Putamen (tissue), 1 donor: Measurements from ENCODE around the gene ZYX.

Experiments used
- DNase-seq: peaks from one replicate; pipeline ENCODE4 v3.0.0-alpha.2; 2016; ENCODE audit warnings: low spot score

ZYX gene

DNA sequence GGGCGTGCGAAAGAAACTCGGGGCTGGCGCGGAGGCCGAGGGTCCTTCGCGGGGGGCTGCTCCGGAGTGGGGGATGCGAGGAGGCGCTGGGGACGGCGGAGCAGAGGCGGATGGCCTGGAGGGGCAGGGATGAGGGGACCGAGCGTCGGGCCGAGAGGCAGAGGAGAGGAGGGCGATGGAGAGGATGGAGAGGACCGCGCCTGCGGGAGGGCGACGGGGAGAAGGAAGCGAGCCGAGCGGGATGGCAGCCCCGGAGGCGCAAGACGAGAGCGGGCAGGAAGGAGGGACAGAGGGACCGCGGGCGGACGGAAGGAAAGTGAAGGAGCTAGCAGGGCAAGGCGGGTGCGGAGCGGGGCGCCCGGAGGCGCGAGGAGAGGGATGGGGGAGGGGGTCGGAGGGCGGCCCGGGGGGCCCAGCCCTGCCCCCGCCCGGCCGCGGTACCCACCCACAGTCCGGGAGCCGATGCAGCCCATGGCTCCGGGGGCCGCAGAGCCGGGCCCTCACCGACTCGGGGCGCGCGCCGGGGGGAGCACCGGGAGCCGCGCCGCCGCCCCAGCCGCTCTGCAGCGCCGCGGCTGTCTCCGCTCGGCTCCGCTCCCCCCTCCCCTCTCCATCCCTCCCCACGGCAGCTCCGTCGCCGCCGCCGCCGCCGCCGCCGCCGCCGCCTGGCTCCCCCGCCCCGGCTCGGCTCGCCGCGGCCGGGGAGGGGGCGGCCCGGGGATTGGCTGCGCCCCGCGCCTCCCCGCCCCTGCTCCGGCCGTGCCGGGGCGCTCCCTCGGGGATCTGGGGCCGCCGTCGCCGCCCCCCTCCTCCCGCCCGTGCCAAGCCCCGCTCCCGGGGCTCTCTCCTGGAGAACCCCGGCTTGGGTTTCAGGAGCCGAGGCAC lies 18.8 kb upstream of the ZYX start, which contains the start of gene FAM131B:
Gene FAM131B (minus strand): TSS at position 583 of the 885 bp plus-strand sequence. CDS start 110 bp downstream, at position 473.
- DNase-seq = peak; percentile 69

DNA sequence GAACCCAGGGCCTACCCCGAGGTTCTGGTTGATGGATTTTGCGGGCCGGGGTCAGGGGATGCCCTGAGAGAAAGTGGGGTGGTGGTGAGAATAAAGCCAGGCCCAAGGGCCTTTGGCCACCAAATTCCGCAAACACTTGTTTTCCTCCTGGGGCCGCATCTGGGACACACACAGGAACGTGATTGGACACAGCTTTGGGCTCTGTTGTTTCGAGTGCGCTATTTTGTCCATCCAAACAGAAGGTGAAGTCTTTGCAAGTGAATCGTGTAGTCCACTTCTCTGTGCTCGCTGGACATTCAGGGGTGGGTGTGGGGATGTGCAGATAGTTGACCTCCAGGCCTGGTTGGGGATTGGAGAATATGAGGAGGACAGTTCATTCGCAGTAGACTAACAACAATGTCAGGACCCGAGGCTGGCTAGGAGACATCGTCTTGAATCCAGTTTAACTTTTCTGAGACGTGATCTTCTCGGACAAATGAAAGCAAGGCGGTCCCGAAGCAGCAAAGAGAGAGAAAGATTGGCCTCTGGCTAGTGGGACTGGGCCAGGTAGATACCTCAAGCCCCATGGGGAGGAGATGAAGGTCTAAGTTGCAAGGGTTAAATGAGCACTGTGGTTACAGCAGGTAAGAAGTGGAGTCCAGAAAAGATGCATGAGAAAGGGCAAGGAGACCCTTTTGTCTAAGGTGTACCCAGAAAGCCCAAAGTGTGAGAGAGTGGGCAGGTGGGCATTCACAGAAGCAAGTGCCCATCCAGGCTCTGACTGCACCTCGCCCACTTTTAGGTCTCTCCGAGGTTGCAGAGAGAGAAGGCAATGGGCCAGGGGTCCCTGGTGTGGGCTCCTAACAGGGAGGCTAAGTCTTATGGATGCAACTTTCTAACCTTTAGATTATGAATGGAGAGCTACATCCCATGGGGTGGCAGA lies 17.9 kb upstream of the ZYX start:
- no peak for DNase-seq

DNA sequence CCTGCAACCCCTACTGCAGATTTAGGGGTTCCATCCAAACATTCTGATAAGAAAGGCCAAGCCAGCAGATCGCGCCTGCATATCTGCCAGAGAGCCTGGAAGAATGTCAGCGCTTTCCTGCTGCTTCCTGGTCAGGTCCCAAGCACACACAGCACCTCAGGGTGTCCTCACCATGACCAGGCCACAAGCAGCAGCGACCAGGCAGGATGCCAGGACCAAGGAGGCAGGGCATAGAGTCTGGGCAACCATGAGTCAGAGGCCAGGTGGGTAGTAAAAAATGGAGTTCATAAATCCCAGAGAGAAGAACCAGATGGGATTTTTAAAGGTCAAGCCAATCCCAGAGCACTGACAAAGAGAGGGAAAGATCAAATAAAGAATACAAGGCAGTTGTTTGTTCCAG lies 13.2 kb upstream of the ZYX start:
- no peak for DNase-seq

DNA sequence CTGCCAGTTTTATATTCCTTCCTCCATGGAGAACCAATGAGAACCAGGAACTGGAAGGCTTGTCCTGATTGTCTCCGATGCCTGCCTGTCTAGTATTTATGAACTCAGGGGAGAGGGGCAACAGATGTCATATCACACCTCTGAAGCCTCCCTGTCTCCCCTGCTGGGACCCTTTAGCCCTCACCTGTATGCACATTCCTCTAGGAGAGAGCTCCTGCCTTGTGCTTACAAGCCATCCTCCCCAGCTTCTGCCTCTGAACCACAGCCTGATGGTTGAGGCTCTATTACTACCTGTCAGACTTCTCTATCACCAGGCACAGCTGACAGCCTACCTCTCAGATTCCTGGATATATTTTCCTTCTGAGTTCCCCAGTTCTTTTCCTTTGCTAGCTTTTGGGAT lies 12.8 kb upstream of the ZYX start:
- no peak for DNase-seq

DNA sequence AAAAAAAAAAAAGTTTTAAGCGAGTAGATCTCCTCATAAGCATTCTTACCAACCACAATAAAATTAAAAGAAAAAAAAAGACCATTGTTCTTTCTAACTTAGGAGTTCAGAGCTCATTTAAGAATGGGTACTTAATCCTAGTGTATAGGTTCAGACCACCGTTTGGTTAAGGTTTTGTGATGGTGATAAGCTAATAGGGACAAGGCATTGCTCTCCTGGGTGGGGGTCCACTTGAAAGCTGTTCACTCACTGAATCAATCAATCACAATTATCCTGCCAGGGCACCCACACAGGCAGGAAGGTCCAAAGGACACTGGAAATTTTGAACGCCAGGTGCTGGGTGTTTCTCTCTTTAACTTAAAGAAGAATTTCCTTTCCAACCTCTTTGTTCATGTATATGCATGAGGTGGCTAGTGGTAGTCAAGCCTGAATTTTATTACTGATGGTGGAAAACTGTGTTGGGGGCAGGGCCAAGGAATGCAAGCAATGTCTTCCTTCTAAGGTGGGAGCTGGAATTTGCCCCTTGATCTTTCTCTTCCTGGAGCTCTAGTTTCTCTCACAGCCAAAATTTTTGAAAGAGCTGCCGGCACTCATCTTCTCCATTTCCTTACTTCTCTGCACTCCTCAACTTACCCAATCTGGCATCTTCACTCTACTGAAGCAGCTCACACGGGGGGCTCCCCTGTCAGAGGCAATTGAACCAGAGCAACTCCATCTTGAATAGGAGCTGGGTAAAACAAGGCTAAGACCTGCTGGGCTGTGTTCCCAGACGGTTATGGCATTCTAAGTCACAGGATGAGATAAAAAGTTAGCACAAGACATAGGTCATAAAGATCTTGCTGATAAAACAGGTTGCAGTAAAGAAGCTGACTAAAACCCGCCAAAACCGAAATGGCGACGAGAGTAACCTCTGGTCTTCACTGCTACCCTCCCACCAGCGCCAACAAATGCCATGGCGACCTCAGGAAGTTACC lies 11.2 kb upstream of the ZYX start:
- no peak for DNase-seq

GRCh38 chr7:143372070-143372469 lies 9.1 kb upstream of the ZYX start:
- DNase-seq = peak; percentile 90

- no peak for DNase-seq
These were observed 7.8 kb upstream of the ZYX start for GRCh38 chr7:143373255-143373794.

GRCh38 chr7:143374561-143374960 lies 6.6 kb upstream of the ZYX start:
- DNase-seq = no peak

DNA sequence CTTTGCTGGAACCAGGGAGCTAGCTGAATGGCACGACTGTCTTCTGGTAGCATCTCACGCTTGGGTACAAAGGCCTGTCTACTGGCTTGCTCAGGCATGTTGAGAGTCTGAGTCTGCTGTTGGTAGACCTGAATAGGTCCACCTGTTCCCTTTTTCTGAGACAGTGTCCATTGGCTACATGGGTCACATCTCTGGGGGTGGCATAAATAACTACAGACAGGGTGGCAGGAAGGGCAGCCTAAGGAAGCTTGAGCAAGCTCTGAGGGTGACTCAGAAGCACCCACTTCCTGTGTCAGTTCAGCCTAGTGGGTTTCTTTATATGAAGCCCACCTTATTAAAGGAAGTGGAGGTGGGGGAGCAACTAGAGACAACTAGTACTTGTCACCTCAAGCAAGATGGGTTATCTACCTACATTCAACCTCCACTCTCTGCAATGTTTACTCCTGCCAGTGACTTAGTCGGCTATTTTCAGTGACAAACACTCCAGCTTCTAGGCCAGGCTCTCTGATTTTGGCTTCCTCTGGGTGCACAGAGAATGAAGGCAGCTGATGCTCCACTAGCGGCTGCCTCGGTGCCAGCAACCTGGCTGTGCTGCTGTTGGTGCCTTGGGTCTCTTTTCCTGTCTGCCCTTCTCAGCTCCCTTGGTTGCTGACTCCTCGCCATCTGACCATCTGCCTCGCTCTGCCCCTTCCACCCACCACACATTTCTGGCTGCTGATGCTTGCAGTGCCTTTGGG lies 5.7 kb upstream of the ZYX start:
- DNase-seq = no peak

- no peak for DNase-seq
These were observed 4.7 kb upstream of the ZYX start for GRCh38 chr7:143376396-143376795.

DNA sequence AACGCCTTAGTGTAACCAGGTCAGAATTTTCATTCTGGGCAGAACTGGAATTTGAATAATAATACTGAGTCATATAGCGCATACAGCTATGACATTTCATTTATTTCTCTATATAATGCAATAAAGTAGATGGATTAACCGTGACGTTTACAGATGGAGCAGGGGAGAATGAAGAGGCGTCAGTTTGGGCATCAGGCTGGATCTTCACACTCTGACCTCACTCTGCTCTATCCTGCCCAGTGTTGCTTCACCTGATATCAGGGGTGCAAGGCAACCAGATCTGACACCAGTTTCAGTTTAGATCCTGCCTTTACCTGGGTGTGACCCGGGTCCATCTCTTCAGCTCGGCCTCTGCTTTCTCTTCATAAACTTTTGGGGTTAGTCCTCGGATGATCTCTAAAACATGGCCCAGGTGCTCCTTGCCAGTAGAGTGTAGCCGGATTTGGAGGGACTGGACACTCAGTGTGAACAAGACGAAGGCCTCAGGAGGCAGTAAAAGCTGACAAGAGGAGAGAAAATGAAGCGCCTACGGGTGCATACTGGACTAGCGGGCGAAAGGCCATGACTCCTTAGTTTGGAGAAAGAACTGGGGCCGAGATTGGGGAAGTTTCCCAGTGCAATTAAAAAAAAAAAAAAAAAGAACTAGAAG lies 1.4 kb upstream of the ZYX start:
- no peak for DNase-seq

GRCh38 chr7:143380260-143380645 lies 892 bp upstream of the ZYX start:
- DNase-seq = peak; percentile 82

- DNase-seq = peak; percentile 53
These were observed 431 bp downstream of the ZYX start for GRCh38 chr7:143381427-143382125.

DNA sequence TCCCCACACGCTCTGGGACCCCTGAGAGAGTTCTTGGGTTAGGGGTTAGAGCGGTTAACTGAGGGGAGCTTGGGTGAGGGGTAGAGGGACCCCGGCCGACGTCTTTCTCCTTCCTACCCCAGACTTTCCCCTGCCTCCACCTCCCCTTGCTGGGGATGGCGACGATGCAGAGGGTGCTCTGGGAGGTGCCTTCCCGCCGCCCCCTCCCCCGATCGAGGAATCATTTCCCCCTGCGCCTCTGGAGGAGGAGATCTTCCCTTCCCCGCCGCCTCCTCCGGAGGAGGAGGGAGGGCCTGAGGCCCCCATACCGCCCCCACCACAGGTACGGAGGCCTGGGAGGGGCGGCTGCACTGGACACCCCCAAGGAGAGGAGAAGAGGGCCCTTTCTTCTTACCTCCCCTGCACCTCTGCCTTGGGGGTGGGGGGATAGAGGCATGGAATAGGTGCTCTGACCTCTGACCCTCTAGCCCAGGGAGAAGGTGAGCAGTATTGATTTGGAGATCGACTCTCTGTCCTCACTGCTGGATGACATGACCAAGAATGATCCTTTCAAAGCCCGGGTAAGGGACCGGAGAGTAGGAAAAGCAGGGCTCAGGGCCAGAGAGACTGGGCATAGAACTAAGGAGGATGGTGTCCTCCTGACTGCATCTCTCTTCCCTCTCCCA lies 1.1 kb downstream of the ZYX start:
- no peak for DNase-seq

GRCh38 chr7:143382791-143383641 lies 1.9 kb downstream of the ZYX start:
- DNase-seq = no peak

GRCh38 chr7:143383642-143383957 lies 2.5 kb downstream of the ZYX start:
- no peak for DNase-seq

GRCh38 chr7:143384148-143384547 lies 3.0 kb downstream of the ZYX start:
- DNase-seq = no peak
